A204.1 (cell line): Measurements from ENCODE around the gene RNF213.
"Not testable (repeated sequence)": the region's sequence is repeated elsewhere in the genome, so short reads cannot be mapped to it uniquely, and the experiment has no call there.

Experiments
- FAIRE-seq: peaks from 2 replicates; lab custom pipeline; 2012; peaks lifted over from hg19 to GRCh38; lab: Jason Lieb, UNC

Gene RNF213

DNA sequence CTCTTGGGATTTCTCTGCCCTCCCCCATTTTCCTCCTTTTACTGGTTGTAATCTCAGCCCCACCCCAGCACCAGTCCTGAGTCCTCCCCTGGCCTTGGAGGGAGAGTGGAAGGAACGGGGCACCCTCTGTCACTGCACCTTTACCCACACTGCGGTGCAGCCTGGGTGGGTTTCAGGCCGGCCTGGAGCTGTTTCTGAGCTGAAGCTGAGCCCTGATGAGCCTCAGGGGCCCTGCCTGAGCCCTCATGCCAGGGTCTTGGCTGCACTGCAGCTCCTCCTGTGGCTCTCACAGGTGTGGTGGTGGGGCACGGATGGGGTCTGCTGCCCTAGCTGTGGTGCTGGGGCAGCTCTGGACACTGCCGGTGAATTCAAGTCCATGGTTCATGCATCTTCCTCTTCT, 34.5 kb downstream of the RNF213 start:
- no peak for FAIRE-seq

DNA sequence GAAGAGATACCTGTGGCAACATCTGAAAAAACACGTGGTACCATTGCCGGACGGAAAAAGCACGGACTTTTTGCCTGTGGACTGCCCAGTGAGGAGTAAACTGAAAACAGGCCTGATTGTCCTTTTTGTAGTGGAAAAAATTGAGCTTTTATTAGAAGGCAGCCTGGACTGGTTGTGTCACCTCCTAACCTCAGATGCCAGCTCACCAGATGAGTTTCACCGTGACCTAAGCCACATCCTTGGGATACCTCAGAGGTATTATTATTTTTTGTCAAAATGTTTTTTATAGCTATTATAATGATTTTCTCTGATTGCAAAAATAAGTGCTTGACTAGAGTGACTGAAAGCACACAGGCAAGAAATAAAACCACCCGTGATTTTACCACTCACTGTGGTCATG, 34.9 kb downstream of the RNF213 start:
- no peak for FAIRE-seq

- no peak for FAIRE-seq
Observed at GRCh38 chr17:80296221-80296620, 35.6 kb downstream of the RNF213 start.

DNA sequence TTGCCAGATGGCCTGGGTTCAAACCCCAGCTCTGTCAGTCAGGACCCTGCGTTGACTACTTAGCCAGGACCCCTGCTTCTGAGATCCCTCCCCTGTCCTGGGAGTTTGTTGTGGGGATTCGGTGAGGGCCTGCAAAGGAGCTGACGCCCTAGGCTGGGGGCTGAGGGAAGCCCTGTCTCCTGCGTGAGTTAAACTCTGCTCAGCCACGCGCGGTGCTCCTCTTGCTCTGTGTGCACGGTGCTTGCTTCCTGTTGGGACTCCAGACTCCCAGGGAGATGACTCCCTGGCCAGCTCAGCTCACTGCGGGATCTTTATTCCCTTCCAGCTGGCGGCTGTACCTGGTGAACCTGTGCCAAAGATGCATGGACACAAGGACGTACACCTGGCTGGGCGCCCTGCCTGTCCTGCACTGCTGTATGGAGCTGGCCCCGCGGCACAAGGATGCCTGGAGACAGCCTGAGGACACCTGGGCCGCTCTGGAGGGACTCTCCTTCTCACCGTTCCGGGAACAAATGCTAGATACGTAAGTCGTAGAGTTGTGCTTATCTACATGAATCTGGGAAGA, 37.4 kb downstream of the RNF213 start:
- FAIRE-seq = no peak

- not testable (repeated sequence) for FAIRE-seq
Observed at GRCh38 chr17:80299350-80300100, 38.9 kb downstream of the RNF213 start.

DNA sequence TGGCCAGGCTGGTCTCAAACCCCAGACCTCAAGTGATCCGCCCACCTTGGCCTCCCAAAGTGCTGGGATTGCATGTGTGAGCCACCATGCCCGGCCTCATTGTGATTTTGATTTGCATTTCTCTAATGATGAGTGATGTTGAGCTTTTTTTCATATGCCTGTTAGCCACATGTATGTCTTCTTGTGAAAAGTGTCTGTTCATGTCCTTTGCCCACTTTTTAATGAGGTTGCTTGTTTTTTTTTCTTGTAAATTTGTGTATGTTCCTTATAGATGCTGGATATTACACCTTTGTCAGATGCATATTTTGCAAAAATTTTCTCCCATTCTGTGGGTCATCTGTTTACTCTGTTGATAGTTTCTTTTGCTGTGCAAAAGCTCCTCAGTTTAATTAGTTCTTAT, 40.1 kb downstream of the RNF213 start:
- not testable (repeated sequence) for FAIRE-seq

GRCh38 chr17:80303824-80304223, 43.2 kb downstream of the RNF213 start:
- FAIRE-seq = no peak

DNA sequence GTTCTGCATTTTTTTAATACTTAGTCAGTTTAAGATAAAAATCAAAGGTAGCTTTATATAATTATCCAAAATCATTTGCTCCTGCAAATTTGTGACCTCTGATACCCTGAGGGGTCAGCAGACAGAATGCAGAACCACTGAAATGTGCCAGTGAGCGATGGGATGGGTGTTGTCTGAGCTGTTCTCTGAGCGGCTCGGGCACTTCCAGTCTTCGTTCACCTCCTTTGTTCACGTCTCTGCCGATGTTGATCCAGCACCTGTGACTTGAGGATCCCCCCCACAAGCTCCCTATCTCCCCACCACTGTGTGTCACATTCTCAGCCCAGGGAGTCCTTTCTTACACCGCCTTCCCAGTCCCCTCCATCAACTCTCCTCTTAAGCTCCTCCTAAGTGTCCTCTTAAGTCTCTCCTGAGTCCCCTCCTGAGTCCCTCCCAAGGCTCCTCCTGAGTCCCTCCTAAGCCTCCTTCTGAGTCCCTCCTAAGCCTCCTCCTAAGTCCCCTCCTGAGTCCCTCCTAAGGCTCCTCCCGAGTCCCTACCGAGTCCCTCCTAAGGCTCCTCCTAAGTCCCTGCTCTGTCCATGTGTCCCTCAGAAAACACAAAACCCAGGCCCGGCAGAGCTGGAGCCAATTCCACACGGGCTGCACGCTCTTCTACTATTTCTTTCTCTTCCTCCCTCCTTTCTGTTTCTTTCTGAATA, 47.5 kb downstream of the RNF213 start:
- no peak for FAIRE-seq

DNA sequence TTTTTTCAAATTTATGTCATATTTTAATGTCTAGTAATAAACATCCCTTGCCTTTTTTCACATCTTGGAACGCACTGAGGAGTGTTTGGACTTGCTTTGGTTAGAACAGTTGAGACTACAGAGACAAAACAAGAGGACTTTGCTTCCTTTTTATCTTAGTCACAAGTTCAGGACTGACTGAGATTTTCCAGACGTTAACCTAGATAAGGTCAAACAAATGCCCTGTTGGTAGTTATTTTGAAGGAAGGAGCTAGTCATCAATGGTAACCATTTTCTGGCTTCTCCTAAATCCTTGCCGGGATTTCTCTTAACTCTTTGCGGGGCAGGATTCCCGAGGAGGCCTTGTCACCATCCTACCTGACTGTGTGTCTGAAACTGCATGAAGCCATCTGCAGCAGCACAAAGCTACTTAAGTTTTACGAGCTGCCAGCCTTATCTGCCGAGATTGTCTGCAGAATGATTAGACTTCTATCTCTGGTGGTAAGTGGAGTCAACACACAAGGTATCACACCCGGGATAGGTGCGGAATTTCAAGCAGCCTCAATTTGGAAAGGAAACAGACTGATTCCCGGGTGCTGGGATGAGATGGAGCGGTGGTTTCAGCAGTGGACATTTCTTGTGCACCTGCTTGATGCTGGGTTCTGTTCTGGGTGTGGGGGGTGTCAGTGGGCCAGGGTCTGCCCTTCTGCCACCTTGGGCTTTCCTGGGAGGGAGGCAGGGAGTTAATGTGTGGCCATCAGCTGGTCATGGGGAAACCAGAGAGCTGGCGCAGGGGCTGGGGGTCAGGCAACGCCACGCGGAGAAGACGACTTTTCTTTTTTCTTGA, 48.3 kb downstream of the RNF213 start:
- no peak for FAIRE-seq

DNA sequence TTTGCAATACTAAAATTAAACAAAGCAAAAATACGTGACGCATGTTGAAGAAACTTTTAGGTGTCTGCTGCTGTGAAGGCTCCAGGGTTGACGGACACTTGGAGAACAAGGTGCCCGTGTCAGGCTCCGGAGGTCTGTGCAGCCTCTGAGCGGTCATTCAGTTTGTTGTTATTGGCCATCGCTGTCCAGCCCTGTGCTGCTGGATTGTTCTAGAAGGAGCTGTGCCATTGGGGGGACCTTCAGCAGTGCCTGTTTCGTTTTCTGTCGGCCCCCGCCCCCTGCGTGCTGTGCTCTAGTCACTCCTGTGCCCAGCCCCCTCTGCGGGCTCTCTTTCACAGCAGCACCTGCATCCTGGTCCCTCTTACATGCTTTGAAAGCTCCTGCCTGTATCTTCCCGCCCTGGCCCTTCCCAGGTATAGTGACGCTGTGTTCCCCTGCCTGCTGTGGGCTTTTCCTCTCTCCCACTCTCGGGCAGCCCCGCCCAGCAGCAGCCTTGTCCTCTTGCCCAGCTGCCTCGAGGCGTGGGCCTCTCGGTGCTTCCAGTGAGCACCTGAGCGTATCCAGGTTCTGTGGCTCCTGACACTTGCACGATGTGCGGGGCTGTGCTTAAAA, 50.7 kb downstream of the RNF213 start:
- no peak for FAIRE-seq

DNA sequence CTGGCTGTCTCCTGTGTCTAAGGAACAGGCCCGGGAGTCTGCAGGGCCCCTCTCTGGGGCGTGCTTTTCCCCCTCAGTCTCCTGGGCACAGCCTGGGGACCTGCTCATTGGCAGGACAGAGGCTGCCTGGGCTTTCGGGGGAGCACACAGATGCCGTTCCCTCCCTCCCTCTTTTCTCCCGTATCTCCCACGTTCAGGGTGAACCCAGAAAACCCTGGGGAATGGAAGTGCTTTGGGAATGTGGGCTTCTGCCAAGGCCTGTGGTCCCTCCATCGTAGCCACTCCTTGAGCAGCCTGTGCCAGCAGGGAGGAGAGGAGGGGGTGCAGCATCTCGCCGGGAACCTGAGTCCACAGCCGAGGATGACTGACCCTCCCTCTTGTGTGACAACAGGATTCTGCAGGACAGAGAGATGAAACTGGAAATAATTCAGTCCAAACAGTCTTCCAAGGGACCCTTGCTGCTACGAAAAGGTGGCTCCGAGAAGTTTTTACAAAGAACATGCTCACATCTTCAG, 52.0 kb downstream of the RNF213 start:
- FAIRE-seq = no peak

DNA sequence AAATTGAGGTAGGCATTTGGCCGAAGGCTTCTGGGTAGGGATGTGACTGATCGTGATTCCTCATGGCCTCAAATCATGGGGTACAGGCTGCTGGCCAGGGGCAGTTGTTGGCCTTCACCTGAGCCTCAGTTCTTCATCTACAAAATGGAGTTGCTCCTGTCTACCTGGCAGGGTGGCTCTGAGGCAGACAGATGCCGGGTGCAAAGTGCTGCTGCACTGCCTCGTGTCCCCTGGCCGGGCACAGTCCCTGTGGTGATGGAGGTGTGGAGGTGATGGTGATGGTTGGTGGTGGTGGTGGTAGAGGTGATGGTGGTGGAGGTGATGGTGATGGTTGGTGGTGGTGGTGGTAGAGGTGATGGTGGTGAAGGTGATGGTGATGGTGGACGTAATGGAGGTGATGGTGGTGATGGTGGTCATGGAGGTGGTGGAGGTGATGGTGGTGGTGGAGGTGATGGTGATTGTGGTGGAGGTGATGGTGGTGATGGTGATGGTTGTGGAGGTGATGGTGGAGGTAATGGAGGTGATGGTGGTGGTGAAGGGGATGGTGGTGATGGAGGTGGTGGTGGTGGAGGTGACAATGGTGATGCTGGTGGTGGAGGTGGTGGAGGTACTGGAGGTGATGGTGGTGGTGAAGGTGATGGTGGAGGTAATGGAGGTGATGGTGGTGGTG, 52.6 kb downstream of the RNF213 start:
- no peak for FAIRE-seq

GRCh38 chr17:80313946-80314345, 53.3 kb downstream of the RNF213 start:
- not testable (repeated sequence) for FAIRE-seq

DNA sequence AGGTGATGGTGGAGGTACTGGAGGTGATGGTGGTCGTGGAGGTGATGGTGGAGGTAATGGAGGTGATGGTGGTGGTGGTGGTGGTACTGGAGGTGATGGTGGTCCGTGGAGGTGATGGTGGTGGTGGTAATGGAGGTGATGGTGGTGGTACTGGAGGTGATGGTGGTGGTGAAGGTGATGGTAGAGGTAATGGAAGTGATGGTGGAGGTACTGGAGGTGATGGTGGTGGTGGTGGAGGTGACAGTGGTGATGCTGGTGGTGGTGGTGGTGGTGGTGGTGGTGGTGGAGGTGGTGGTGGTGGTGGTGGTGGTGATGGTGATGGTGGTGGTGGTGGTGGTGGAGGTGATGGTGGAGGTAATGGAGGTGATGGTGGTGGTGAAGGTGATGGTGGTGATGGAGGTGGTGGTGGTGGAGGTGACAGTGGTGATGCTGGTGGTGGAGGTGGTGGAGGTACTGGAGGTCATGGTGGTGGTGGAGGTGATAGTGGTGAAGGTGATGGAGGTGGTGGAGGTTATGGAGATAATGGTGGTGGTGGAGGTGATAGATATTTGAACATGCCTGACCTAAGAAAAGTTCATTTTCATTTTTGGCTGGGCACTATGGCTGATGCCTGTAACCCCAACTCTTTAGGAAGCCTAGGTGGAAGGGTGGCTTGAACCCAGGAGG, 55.0 kb downstream of the RNF213 start:
- no peak for FAIRE-seq

- FAIRE-seq = no peak
Observed at GRCh38 chr17:80316431-80316830, 55.8 kb downstream of the RNF213 start.

- FAIRE-seq = no peak
Observed at GRCh38 chr17:80316927-80317705, 56.5 kb downstream of the RNF213 start.

- no peak for FAIRE-seq
Observed at GRCh38 chr17:80317706-80317980, 57.0 kb downstream of the RNF213 start.

GRCh38 chr17:80318166-80318565, 57.5 kb downstream of the RNF213 start:
- no peak for FAIRE-seq

DNA sequence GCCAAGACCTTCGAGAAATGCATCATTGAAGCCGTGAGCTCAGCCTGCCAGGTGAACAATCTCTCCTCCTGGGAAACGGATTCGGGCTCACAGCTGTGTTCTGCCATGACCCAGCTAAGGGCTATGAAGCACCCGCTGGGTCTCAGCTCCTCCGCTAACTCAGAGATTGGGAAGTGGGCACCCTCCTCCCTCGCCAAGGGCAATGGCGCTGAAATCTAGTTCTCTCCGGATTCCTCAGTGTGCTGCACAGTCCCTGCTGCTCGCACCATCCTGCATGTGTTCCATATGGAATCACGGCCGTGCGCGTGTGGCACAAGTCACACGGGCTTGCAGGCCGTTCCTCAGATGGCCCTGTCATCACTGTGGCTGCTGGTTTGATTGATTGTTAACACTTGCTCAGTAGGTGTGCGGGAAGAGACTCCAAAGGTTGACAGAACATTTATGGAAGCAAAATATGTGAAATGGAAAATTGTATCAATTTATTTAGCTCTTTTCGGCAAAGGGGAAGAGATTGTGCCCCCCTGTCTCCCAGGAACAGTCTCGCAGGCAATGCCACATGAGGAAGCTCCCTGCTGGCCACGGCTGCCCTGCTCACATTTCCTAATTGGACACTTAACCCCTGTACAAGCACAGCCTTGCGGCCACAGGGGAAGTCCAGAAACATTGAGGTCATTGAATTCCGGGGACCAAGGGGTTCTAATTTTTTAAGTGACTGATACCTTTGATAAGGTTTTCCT, 58.8 kb downstream of the RNF213 start:
- no peak for FAIRE-seq

DNA sequence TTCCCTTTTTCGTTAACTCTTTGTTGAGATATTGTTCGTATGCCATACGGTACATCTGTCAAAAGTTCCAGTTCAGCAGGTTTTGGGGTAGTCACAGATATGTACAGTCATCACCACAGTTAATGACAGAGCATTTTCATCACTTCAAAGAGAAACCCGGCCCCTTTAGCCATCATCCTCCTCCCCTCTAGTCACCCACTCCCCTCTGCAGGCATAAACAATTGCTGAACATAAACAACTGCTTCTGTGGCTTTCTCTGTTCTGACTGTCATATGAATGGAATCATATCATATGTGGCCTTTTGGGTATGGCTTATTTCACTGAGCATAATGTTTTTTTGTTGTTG, 59.3 kb downstream of the RNF213 start:
- FAIRE-seq = no peak
